ENCODE results near the gene FHOD1. TPM values are rescaled to one million over a fixed set of nuclear protein-coding genes. Genes with fewer than 3 reads are reported as not detected.

FHOD1 gene
- total and polyA plus RNA-seq, 8 donors, result 68.4 to 300 (median 186) TPM

DNA sequence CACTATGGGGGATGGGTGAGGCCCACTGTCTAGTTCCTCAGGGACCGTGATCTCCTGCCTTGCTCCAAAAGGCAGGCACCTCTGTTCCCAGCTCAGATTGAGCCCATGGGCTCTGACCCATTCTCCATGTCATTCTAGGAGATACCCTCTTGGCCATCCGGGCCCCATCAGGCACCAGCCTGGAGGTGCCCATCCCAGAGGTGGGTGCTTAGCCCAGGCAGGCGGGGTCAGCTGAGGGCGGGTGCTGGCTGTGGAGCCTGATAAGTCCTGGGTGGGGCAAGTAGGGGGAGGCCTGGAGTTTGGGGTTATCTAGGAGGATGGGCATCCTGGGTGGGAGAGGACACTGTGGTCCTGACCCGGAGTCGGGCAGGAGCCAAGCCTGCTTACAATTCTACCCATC, 53.0 kb downstream of the FHOD1 start:
- Histone ChIP-seq H3K4me1 (peaks cover 18 to 66% of the 10 kb centered on the region in 2 donors), H3K4me3 (no peak overlapping the region), H3K27me3 (no peaks in the 10 kb centered on the region), H3K27ac (no peak overlapping the region), H3K9me3 (no peaks in the 10 kb centered on the region), H3K36me3 (peaks cover 0 to 59% of the 10 kb centered on the region in 2 donors)
- DNase-seq (peak in 1 of 4 donors; percentile 74), ATAC-seq (no peak)
- intact Hi-C loops (cut with DNase I), result no loop called here
- TF ChIP-seq, protein P1, sequence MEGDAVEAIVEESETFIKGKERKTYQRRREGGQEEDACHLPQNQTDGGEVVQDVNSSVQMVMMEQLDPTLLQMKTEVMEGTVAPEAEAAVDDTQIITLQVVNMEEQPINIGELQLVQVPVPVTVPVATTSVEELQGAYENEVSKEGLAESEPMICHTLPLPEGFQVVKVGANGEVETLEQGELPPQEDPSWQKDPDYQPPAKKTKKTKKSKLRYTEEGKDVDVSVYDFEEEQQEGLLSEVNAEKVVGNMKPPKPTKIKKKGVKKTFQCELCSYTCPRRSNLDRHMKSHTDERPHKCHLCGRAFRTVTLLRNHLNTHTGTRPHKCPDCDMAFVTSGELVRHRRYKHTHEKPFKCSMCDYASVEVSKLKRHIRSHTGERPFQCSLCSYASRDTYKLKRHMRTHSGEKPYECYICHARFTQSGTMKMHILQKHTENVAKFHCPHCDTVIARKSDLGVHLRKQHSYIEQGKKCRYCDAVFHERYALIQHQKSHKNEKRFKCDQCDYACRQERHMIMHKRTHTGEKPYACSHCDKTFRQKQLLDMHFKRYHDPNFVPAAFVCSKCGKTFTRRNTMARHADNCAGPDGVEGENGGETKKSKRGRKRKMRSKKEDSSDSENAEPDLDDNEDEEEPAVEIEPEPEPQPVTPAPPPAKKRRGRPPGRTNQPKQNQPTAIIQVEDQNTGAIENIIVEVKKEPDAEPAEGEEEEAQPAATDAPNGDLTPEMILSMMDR (IDR thresholded peaks at IDR 0.05), result no peak

DNA sequence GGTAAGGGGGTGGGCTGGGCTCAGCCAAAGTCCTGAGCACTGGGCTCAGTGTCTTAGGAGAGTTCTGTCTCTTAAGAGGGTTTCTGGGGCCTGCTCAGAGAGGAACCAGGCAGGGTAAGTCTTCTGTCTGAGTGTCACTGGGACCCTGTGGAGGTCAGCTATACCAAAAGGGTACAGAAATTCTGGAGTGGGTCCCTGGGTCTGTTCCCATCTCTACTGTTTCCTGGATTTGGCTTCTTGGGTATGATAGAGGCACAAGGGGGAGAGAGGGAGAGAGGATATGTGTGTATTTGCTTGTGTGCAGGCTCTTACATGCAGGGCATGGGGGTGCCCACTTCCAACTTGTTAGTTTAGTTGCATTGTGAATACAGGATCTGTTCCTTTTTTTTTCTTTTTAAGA, 53.7 kb downstream of the FHOD1 start:
- peaks cover 0 to 52% of the 10 kb centered on the region in 2 donors for H3K36me3 ChIP-seq
- H3K27ac ChIP-seq, result no peak overlapping the region
- no peaks in the 10 kb centered on the region for H3K27me3 ChIP-seq
- DNase-seq (peak in 1 of 4 donors; percentile 2), ATAC-seq (no peak)
- no peaks in the 10 kb centered on the region for H3K9me3 ChIP-seq
- intact Hi-C loops (cut with DNase I), result no loop called here
- TF ChIP-seq, protein P1 (IDR thresholded peaks at IDR 0.05), result no peak
- peaks cover 18 to 65% of the 10 kb centered on the region in 2 donors for H3K4me1 ChIP-seq
- peak overlapping the region in 1 of 2 donors; percentile 99 for H3K4me3 ChIP-seq

DNA sequence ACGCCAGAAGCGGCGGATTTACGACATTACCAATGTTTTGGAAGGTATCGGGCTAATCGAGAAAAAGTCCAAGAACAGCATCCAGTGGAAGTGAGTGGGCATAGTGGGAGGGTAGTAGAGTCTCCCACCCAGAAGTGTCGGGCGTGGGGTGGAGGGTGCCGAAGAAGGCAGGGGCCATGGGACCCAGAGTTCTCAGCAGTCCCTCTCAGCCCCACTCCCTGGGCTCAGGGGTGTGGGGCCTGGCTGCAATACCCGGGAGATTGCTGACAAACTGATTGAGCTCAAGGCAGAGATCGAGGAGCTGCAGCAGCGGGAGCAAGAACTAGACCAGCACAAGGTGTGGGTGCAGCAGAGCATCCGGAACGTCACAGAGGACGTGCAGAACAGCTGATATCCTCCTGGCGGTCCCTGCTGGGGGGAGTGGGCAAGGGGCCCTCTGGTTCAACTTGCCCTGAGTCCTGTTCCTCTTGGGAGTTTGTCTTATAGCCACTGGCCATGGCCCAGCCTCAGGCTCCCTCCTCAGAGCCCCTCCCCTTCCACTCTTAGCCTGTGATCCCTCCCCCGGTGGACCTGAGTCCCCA, 54.4 kb downstream of the FHOD1 start:
- peaks cover 0 to 45% of the 10 kb centered on the region in 2 donors for H3K36me3 ChIP-seq
- peak overlapping the region; percentile 97 to 99 for H3K4me3 ChIP-seq
- H3K4me1 ChIP-seq, result peaks cover 15 to 58% of the 10 kb centered on the region in 2 donors
- peak overlapping the region in 1 of 2 donors; percentile 82 for H3K27ac ChIP-seq
- intact Hi-C loops (cut with DNase I), result no loop called here
- ATAC-seq (no peak), DNase-seq (no peak)
- TF ChIP-seq, protein P1 (IDR thresholded peaks at IDR 0.05), result no peak
- no peaks in the 10 kb centered on the region for H3K27me3 ChIP-seq
- no peaks in the 10 kb centered on the region for H3K9me3 ChIP-seq

DNA sequence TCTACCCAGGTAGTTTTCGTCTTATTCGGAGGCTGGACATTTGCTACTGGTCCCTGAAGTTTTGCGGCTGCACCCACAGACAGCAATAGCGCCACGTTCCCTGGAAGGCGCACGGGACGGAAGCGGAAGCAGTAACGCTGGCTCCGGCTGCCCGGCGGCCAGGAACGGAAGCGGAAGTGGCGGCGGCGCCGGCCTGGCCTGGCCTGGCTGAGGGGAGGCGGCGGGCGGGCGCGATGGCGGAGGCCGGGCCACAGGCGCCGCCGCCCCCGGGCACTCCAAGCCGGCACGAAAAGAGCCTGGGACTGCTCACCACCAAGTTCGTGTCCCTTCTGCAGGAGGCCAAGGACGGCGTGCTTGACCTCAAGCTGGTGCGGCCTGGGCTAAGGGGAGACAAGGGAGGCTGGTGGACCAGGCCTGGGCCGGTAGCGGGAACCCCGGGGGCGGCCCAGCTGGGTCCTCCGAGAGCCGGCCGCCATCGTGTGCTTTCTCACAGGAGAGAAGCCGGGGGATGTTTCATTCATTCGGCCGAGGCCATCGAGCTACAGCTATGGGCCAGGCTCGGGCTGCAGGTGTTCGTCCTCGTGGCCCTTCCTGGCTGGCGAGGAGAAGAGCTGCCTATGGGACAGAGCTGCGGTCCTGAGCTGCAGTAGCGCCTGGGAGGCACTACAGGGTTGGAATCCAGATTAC, 55.1 kb downstream of the FHOD1 start, which contains the start of gene E2F4:
TSS of gene E2F4 (plus strand) at position 161 of the 687 bp plus-strand sequence. CDS start at position 234, 73 bp downstream.
- peaks cover 15 to 52% of the 10 kb centered on the region in 2 donors for H3K4me1 ChIP-seq
- peak; percentile 98 for ATAC-seq
- TF ChIP-seq, protein P1 (IDR thresholded peaks at IDR 0.05), result no peak
- H3K9me3 ChIP-seq, result no peaks in the 10 kb centered on the region
- H3K4me3 ChIP-seq, result peak within 1 kb of the TSS; percentile 97 to 99
- H3K27me3 ChIP-seq, result no peaks in the 10 kb centered on the region
- peaks cover 0 to 38% of the 10 kb centered on the region in 2 donors for H3K36me3 ChIP-seq
- H3K27ac ChIP-seq, result peak within 1 kb of the TSS; percentile 48 to 82
- DNase-seq, result peak; percentile 86 to 98 (median 92)
- intact Hi-C loops (cut with DNase I), result no loop called here

DNA sequence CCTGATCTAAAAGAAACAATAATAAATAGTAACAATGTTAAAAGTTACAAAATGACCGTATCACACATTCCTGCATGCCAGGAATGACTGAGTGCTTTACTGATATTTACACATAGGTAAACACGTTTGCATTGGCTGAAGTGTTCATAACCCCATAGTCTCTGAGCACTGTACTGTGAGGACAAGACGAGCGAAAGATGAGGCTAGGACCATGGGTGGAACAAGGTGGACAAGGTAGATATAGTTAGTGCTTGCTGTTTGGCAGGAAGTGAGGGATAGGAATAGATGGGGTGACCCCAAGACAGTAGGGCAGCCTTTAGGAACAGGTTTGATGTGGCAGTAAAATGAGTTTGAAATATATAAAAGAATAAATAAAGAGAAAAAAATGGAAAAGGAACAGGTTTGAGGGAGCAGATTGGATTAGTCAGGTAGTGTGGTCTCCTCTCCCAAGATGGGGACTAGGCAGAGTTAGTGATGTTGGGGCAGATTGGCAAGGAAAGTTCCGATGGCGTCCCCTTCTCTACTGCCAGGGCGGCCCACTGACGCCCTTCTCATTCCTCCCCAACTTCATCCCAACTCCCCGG, 55.8 kb downstream of the FHOD1 start:
- ATAC-seq (no peak), DNase-seq (no peak)
- H3K4me1 ChIP-seq, result peaks cover 15 to 45% of the 10 kb centered on the region in 2 donors
- intact Hi-C loops (cut with DNase I), result no loop called here
- TF ChIP-seq, protein P1 (IDR thresholded peaks at IDR 0.05), result no peak
- H3K27me3 ChIP-seq, result no peaks in the 10 kb centered on the region
- H3K9me3 ChIP-seq, result no peaks in the 10 kb centered on the region
- peak overlapping the region in 1 of 2 donors; percentile 82 for H3K27ac ChIP-seq
- H3K36me3 ChIP-seq, result peaks cover 0 to 31% of the 10 kb centered on the region in 2 donors
- peak overlapping the region; percentile 97 to 99 for H3K4me3 ChIP-seq

All from left lung (tissue), 10 donors.